IPS-18c (cell line): ENCODE data around the gene UST.
"Not testable (repeated sequence)": the region's sequence is repeated elsewhere in the genome, so short reads cannot be mapped to it uniquely, and the experiment has no call there.

ENCODE experiments used
- H3K4me3 ChIP-seq: 2 replicates; pipeline ENCODE4 v1.7.0; 2013; ENCODE audit warnings: low read depth, mild to moderate bottlenecking, low read length, moderate library complexity; ENCODE audit not compliant: insufficient read depth
- H3K9me3 ChIP-seq: one replicate; pipeline ENCODE4 v1.6.1; 2013; ENCODE audit warnings: mild to moderate bottlenecking, low read length, moderate library complexity; ENCODE audit not compliant: control insufficient read depth, insufficient read depth

UST gene

DNA sequence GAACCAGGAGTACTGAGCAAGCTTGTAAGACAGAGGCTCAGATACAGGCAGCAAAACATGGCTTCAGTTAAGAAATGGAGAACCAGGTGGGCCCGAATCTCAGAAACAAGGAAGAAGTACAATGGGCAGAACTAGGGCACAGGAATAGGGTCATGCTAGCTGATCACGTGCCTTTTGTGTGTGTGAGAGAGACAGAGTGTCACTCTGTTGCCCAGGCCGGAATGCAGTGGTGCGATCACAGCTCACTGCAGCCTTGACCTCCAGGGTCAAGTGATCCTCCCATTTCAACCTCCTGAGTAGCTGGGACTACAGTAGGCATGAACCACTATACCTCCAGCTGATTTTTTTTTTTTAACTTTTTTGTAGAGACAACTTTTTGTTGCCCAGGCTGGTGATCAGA, 257.8 kb downstream of the UST start:
- no peaks in the 10 kb centered on the region for H3K9me3 ChIP-seq

DNA sequence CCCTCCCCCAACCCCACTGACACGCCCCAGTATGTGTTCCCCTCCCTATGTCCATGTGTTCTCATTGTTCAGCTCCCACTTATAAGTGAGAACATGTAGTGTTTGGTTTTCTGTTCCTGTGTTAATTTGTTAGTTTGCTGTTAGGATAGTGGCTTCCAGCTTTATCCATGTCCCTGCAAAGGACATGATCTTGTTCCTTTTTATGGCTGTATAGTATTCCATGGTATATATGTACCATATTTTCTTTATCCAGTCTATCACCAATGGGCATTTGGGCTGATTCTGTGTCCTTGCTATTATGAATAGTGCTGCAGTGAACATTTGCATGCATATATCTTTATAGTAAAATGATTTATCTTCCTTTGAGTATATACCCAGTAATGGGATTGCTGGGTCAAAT, 259.4 kb downstream of the UST start:
- H3K9me3 ChIP-seq, H3K4me3 ChIP-seq: not testable (repeated sequence)

More for the DNA sequence above, 257.8 kb downstream of the UST start:
- H3K4me3 ChIP-seq = no peak overlapping the region

GRCh38 chr6:149006671-149007070, 259.8 kb downstream of the UST start:
- Histone ChIP-seq H3K9me3 (no peaks in the 10 kb centered on the region), H3K4me3 (no peak overlapping the region)

DNA sequence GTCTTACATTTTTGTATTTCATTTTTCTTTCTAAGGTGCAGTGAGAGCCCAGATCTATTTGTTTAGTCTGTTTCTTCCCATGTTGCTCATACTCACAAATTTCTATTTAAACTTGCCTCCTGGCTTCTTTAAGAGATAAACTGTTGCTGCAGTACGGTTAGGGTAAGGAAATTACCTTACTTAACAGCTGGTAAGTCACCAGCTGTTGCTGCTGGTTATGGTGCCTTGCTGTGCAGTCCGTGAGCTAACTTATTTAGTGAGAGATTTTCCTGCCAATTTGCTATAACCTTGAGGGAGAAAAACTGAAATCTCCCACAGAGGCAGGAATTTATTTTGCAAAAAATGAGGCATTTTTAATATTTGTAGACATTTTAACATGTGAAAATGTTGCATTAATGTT, 261.0 kb downstream of the UST start:
- H3K9me3 ChIP-seq = no peaks in the 10 kb centered on the region

DNA sequence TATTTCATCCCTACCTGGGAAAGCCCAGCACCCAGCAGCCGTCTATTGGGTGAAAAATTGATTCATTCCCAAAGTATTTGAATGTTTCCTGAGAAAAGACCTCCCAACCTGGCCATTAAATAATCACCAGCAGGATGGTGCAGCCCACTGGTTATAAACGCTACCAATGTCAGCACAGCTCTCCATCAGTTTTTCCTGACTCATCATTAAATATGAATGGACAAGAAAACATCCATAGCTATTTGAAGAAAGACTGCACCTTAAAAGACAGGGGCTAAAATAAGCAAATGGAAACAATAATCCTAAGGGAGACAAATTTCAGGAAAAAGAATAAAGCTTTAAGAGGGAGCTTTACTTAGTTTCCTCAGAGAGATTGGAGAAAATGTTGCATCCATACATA, 261.9 kb downstream of the UST start:
- H3K9me3 ChIP-seq = no peaks in the 10 kb centered on the region
- no peak overlapping the region for H3K4me3 ChIP-seq

More for the DNA sequence above, 261.0 kb downstream of the UST start:
- no peak overlapping the region for H3K4me3 ChIP-seq

GRCh38 chr6:149012040-149012545, 265.3 kb downstream of the UST start:
- no peaks in the 10 kb centered on the region for H3K9me3 ChIP-seq
- H3K4me3 ChIP-seq = no peak overlapping the region

GRCh38 chr6:149013586-149014344, 266.9 kb downstream of the UST start:
- Histone ChIP-seq H3K9me3 (no peaks in the 10 kb centered on the region), H3K4me3 (no peak overlapping the region)

GRCh38 chr6:149014631-149015534, 268.1 kb downstream of the UST start:
- no peaks in the 10 kb centered on the region for H3K9me3 ChIP-seq
- H3K4me3 ChIP-seq = no peak overlapping the region

- H3K4me3 ChIP-seq = no peak overlapping the region
- H3K9me3 ChIP-seq = no peaks in the 10 kb centered on the region
Observed at GRCh38 chr6:149015535-149016525, 269.0 kb downstream of the UST start.

DNA sequence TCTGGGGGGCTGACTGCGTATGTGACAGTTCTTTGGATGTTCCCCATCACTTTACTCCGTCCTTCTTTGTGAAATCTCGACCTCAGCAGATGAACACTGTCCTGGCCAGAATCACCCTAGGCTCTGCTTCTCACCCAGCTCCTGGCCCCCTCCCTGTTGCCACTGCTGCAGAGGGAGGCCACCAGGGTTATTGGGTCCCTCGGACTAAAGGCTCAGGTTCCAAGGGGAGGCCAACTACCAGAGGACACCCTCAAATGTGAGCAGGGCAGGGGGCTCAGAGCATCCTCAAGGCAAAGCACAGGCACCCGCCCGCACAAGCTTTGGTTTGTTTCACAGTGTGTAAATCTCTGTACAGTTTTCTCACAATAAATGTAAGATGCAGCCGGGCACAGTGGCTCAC, 269.9 kb downstream of the UST start:
- Histone ChIP-seq H3K9me3 (no peaks in the 10 kb centered on the region), H3K4me3 (no peak overlapping the region)

- Histone ChIP-seq H3K9me3 (no peaks in the 10 kb centered on the region), H3K4me3 (no peak overlapping the region)
Observed at GRCh38 chr6:149020319-149020718, 273.5 kb downstream of the UST start.

- H3K4me3 ChIP-seq = no peak overlapping the region
Observed at GRCh38 chr6:149024361-149024760, 277.5 kb downstream of the UST start.

GRCh38 chr6:149025061-149025460, 278.2 kb downstream of the UST start:
- Histone ChIP-seq H3K4me3 (no peak overlapping the region), H3K9me3 (no peaks in the 10 kb centered on the region)

More at GRCh38 chr6:149024361-149024760, 277.5 kb downstream of the UST start:
- no peaks in the 10 kb centered on the region for H3K9me3 ChIP-seq

- H3K4me3 ChIP-seq = no peak overlapping the region
- H3K9me3 ChIP-seq = no peaks in the 10 kb centered on the region
Observed at GRCh38 chr6:149026530-149026942, 279.7 kb downstream of the UST start.

- Histone ChIP-seq H3K9me3 (no peaks in the 10 kb centered on the region), H3K4me3 (no peak overlapping the region)
Observed at GRCh38 chr6:149027484-149027883, 280.7 kb downstream of the UST start.

GRCh38 chr6:149028767-149029405, 282.1 kb downstream of the UST start:
- no peaks in the 10 kb centered on the region for H3K9me3 ChIP-seq
- H3K4me3 ChIP-seq = no peak overlapping the region
